Endothelial cell of umbilical vein (primary cell): ENCODE measurements around the gene C12orf60. TPM values are rescaled to one million over a fixed set of nuclear protein-coding genes. Genes with fewer than 3 reads are reported as not detected.

Experiments
- BruUV-seq: library from RNA; stranded (reverse); fragments of 400-500 nt; replicated peaks from 2 replicates; lab custom pipeline; 2021; lab: Mats Ljungman, UMichigan
- CTCF ChIA-PET: fragments of 300-600, 350-600 bp; sonication (Branson Sonifier 250); formaldehyde crosslinking; loops from one replicate; lab custom pipeline; 2021; ENCODE audit warnings: antibody characterized with exemption, inconsistent platforms; lab: Charles Lee
- POLR2A ChIA-PET: fragments of 300-600, 350-600 bp; sonication (Branson Sonifier 250); formaldehyde crosslinking; loops from one replicate; lab custom pipeline; 2021; ENCODE audit warnings: antibody characterized with exemption, inconsistent platforms; lab: Charles Lee
- DNase-seq: peaks from one replicate; pipeline ENCODE4 v3.0.0-alpha.2; 2011; ENCODE audit warnings: low read depth, low spot score
- FAIRE-seq: peaks from 2 replicates; lab custom pipeline; 2011; peaks lifted over from hg19 to GRCh38; lab: Jason Lieb, UNC
- H2AFZ ChIP-seq: 2 replicates; pipeline ENCODE4 v1.6.0; 2012; ENCODE audit warnings: low read depth, low read length, control low read depth, inconsistent platforms
- H3K27ac ChIP-seq: 2 replicates; pipeline ENCODE4 v1.5.1; 2011; ENCODE audit warnings: low read depth, mild to moderate bottlenecking, control low read depth, low read length, moderate library complexity; ENCODE audit not compliant: insufficient read depth
- H3K27me3 ChIP-seq, 2 experiments: 2 replicates each; pipeline versions ENCODE4 v1.6.0 to v1.6.1; 2011; ENCODE audit warnings: low read length in 2 of 2, mixed read lengths in 1 of 2; ENCODE audit not compliant: control insufficient read depth in 2 of 2, insufficient read depth in 2 of 2
- H3K36me3 ChIP-seq, 2 experiments: 2 replicates in 1 of 2; 3 replicates in 1 of 2; pipeline ENCODE4 v1.5.1; 2011; ENCODE audit warnings: low read length in 2 of 2, mild to moderate bottlenecking in 1 of 2, moderate library complexity in 1 of 2; ENCODE audit not compliant: control insufficient read depth in 2 of 2, insufficient read depth in 2 of 2; ENCODE audit errors: extremely low read depth in 1 of 2
- H3K4me1 ChIP-seq: 3 replicates; pipeline ENCODE4 v1.5.1; 2011; ENCODE audit warnings: mild to moderate bottlenecking, low read length; ENCODE audit not compliant: control insufficient read depth, insufficient read depth; ENCODE audit errors: extremely low read depth
- H3K4me2 ChIP-seq: 2 replicates; pipeline ENCODE4 v1.6.1; 2011; ENCODE audit warnings: low read length, control low read depth, mixed read lengths; ENCODE audit not compliant: insufficient read depth
- H3K4me3 ChIP-seq, 3 experiments: fragments of 200-600 bp in 1 of 3; sonication (generic), shearing (Covaris generic) in 1 of 3; replicated peaks in 1 of 3; 2 replicates each; pipeline ENCODE4 v1.5.1; 2011 to 2016; ENCODE audit warnings: control low read depth in 3 of 3, low read length in 3 of 3, mild to moderate bottlenecking in 2 of 3, inconsistent platforms in 1 of 3, low read depth in 1 of 3, moderate library complexity in 1 of 3; ENCODE audit not compliant: insufficient read depth in 1 of 3
- H3K79me2 ChIP-seq: 2 replicates; pipeline ENCODE4 v1.6.0; 2012; ENCODE audit warnings: low read length, inconsistent platforms; ENCODE audit not compliant: control insufficient read depth, insufficient read depth
- H3K9ac ChIP-seq: replicated peaks from 2 replicates; pipeline ENCODE3; 2011; ENCODE audit warnings: low read length, control low read depth; ENCODE audit not compliant: insufficient read depth; ENCODE audit errors: extremely low read depth
- H3K9me1 ChIP-seq: replicated peaks from 3 replicates; pipeline ENCODE4 v1.6.0; 2011; ENCODE audit warnings: mild to moderate bottlenecking, low read length; ENCODE audit not compliant: control insufficient read depth, insufficient read depth; ENCODE audit errors: extremely low read depth
- H3K9me3 ChIP-seq: replicated peaks from 2 replicates; pipeline ENCODE4 v1.5.1; 2012; ENCODE audit warnings: low read length, inconsistent platforms; ENCODE audit not compliant: control insufficient read depth, insufficient read depth
- H4K20me1 ChIP-seq: replicated peaks from 2 replicates; pipeline ENCODE3; 2011; ENCODE audit warnings: mild to moderate bottlenecking, low read length; ENCODE audit not compliant: control insufficient read depth, insufficient read depth; ENCODE audit errors: extremely low read depth
- EZH2 ChIP-seq: IDR thresholded peaks from 2 replicates; pipeline ENCODE4 v1.6.1; 2012; ENCODE audit warnings: borderline replicate concordance, low read depth, mild to moderate bottlenecking, moderate library complexity, low read length, inconsistent platforms; ENCODE audit not compliant: severe bottlenecking
- FOS ChIP-seq: IDR thresholded peaks from 2 replicates; pipeline ENCODE4 v1.6.1; 2011; ENCODE audit warnings: mild to moderate bottlenecking, low read length, moderate library complexity, borderline replicate concordance; ENCODE audit not compliant: insufficient read depth
- GATA2 ChIP-seq: IDR thresholded peaks from 2 replicates; pipeline ENCODE4 v1.7.0; 2011; ENCODE audit warnings: low read depth, mild to moderate bottlenecking, moderate library complexity, mixed read lengths, low read length; ENCODE audit not compliant: insufficient read length, insufficient read depth
- dilution Hi-C: fragments of 300-500 bp; cut with MboI; formaldehyde crosslinking; loops from one replicate; pipeline ENCODE4 v1.15.0; 2019; ENCODE audit warnings: low sequenced_read_pairs; ENCODE audit not compliant: extremely low pct_ligation_motif_present
- intact Hi-C: fragments of 100-400 bp; cut with micrococcal nuclease; formaldehyde crosslinking; loops from one replicate; pipeline ENCODE4 v1.10.0; 2022
- polyA plus RNA-seq, 4 experiments: library from polyadenylated mRNA; depleted of rRNA in 3 of 4; stranded (reverse) in 3 of 4; unstranded in 1 of 4; fragments of >200 nt; gene quantifications; 2 replicates each; pipeline versions ENCODE4 v1.2.1 to v1.2.3, GENCODE V29; 2011 to 2012; ENCODE audit warnings: missing spikeins in 1 of 4
- total RNA-seq: library from RNA; stranded (reverse); gene quantifications from 2 replicates; pipeline ENCODE4 v1.2.3, GENCODE V29; 2021
- TF ChIP-seq, protein P1 (sequence below), 2 donors: IDR thresholded peaks; 1 replicate in 1 of 2; 2 replicates in 1 of 2; pipeline ENCODE4 v1.5.1; 2011; ENCODE audit warnings: low read length in 2 of 2, mild to moderate bottlenecking in 2 of 2, moderate library complexity in 2 of 2, control low read depth in 1 of 2, inconsistent platforms in 1 of 2, low read depth in 1 of 2; ENCODE audit not compliant: insufficient read depth in 1 of 2; ENCODE audit errors: extremely low read depth in 1 of 2

Gene C12orf60
- total and polyA plus RNA-seq, 2 donors (not counting 3 experiments of a cell fraction or from before 2014, with no cell fraction given), result 0.52 to 1.3 TPM

DNA sequence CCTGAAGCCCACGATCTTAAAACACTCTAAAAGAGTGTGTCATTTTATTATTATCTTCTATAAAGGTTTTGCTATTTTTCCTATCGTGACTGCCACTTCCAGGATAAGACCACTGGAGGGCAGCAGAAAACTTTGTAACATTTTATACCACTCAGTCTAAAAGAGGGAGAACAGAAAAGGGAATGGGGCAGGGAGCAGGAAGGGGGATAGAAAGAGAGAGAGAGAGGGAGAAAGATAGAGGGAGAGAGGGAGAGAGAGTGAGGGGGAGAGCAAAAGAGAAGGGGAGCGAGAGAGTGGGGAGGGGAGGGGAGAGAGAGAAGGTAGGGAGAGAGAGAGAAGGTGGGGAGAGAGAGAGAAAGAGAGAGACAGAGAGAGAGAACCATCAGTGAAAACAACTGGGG is 41.9 kb downstream of the C12orf60 start:
- H3K4me2 ChIP-seq, result no peak overlapping the region
- TF ChIP-seq, protein P1, sequence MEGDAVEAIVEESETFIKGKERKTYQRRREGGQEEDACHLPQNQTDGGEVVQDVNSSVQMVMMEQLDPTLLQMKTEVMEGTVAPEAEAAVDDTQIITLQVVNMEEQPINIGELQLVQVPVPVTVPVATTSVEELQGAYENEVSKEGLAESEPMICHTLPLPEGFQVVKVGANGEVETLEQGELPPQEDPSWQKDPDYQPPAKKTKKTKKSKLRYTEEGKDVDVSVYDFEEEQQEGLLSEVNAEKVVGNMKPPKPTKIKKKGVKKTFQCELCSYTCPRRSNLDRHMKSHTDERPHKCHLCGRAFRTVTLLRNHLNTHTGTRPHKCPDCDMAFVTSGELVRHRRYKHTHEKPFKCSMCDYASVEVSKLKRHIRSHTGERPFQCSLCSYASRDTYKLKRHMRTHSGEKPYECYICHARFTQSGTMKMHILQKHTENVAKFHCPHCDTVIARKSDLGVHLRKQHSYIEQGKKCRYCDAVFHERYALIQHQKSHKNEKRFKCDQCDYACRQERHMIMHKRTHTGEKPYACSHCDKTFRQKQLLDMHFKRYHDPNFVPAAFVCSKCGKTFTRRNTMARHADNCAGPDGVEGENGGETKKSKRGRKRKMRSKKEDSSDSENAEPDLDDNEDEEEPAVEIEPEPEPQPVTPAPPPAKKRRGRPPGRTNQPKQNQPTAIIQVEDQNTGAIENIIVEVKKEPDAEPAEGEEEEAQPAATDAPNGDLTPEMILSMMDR (IDR thresholded peaks at IDR 0.05; ENCODE audit: extremely low read depth in 1 of 2, insufficient read depth in 1 of 2, low read depth in 1 of 2, low read length in 2 of 2), result peak; percentile 55 to 61
- no peak for TF ChIP-seq FOS
- BruUV-seq, result no TSS peak
- dilution Hi-C loops, result no loop called here
- POLR2A ChIA-PET, result no interaction called here
- peak; percentile 47 for FAIRE-seq
- no peak overlapping the region for H3K4me3 ChIP-seq
- H3K27ac ChIP-seq, result no peak overlapping the region
- peaks cover 15% of the 10 kb centered on the region for H3K79me2 ChIP-seq
- no peaks in the 10 kb centered on the region for H3K9me1 ChIP-seq
- H3K27me3 ChIP-seq, result no peaks in the 10 kb centered on the region
- intact Hi-C loops, result loop anchor here (1.0 to 2.0 kb wide), 12 partner anchors 34 to 424 kb away; partner anchors contain the start of genes ARHGDIB, C12orf60, RERG and WBP11
- peak overlapping the region; percentile 72 for H2AFZ ChIP-seq
- H3K9ac ChIP-seq, result no peak overlapping the region
- H4K20me1 ChIP-seq, result no peaks in the 10 kb centered on the region
- peaks cover 68% of the 10 kb centered on the region for H3K4me1 ChIP-seq
- peak; percentile 81 for DNase-seq
- CTCF ChIA-PET, result interaction anchor here (0.7 to 7.4 kb wide), 16 partner anchors 11 to 382 kb away, joined by 3 to 97 read pairs (median 6); partner anchors contain the start of genes ARHGDIB and RERG
- H3K36me3 ChIP-seq, result peaks cover 0 to 5% of the 10 kb centered on the region in 2 experiments
- no peaks in the 10 kb centered on the region for H3K9me3 ChIP-seq

DNA sequence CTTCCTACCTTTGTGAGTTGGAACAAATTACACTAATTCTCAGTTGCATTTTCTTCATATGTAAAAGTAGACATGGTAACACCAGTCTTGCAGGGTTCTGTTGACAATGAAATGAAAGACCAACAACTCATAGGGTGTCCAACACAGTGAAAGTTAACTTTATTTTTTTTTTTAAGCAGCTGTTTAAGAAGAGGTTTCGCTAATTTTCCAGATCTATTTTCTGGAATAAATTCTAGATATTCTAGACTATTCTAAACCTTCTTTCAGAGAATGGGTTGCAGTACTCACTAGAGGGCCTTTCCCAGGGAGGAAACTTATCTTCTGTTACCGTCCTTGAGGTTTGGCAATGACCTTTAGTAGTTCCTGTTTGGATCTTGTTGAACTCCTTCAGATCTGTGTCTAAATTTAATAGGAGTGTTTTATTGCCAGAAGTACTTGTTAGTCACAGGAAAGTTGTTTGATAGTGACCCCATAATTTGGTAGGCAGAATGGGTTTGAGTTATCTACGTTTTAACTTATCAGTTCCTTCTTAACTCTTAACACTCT is 42.6 kb downstream of the C12orf60 start:
- Histone ChIP-seq H3K9me3 (no peaks in the 10 kb centered on the region), H3K79me2 (peaks cover 7% of the 10 kb centered on the region), H3K9me1 (no peaks in the 10 kb centered on the region), H3K27ac (no peak overlapping the region), H3K36me3 (no peaks in the 10 kb centered on the region), H2AFZ (peak overlapping the region; percentile 7), H3K4me2 (peak overlapping the region; percentile 19), H4K20me1 (no peaks in the 10 kb centered on the region), H3K4me1 (peaks cover 65% of the 10 kb centered on the region), H3K4me3 (no peak overlapping the region), H3K27me3 (no peaks in the 10 kb centered on the region), H3K9ac (no peak overlapping the region)
- ChIA-PET POLR2A (no interaction called here), CTCF (interaction anchor here (0.7 to 7.4 kb wide), 20 partner anchors 10 to 381 kb away, joined by 3 to 97 read pairs (median 4); partner anchors contain the start of genes ARHGDIB and RERG)
- dilution Hi-C loops (no loop called here), intact Hi-C loops (no loop called here)
- no peak for FAIRE-seq
- BruUV-seq, result no TSS peak
- TF ChIP-seq GATA2 (peak; percentile 47), EZH2 (no peak)
- DNase-seq, result peak; percentile 73
